Activated gamma-delta T cell treated with anti-CD3 and anti-CD28 coated beads, Interleukin-2, amount 50 U/mL, for 16 hours (primary cell): ENCODE results near the gene PODNL1.
"Not testable (repeated sequence)": the region's sequence is repeated elsewhere in the genome, so short reads cannot be mapped to it uniquely, and the experiment has no call there.

Experiments
- DNase-seq: peaks from one replicate; pipeline ENCODE4 v3.0.0-alpha.2; 2020; ENCODE audit warnings: low read depth

Gene PODNL1

DNA sequence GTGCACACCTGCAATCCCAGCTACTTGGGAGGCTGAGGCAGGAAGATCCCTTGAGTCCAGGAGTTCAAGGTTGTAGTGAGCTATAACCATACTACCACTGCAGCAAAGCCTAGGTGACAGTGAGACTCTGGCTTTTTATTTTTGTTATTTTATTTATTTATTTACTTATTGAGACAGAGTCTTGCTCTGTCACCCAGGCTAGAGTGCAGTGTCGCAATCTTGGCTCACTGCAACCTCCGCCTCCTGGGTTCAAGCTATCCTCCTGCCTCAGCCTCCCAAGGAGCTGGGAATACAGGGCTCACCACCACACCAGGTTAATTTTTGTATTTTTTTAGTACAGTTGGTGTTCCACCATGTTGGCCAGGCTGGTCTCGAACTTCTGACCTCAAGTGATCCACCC lies 35.3 kb upstream of the PODNL1 start:
- DNase-seq: not testable (repeated sequence)

DNA sequence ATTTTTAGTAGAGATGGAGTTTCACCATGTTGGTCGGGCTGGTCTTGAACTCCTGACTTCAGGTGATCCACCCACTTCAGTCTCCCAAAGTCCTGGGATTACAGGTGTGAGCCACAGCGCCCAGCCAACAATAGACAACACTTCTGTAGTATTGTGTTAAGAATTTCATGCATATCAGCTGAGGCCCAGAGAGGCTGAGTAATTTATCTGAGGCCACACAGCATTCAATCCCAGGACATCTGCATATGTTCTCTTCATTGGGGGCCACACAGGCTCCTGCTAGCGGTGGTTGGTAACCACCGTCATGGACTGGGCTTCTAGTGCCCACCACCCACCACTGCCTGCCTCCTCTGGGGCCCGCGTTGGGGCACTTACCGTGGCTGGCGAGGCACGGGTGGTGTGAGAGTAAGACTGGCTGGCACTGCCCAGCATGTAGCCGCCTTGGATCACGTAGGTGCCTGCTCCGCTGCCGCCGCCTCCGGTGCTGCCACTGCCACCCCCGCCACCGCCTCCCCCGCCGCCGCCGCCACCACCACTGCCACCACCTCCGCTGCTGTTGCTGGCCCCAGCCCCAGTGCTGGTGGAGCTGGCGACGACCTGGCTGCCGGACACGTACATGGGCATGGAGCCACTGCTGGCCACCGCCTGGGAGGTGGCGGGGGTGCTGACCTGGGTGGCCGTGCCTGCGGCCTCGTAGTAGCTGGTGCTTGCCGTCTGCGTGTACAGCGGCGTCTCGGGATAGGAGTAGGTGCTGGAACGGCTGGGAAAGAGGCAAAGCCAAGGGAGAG lies 34.3 kb upstream of the PODNL1 start:
- no peak for DNase-seq

DNA sequence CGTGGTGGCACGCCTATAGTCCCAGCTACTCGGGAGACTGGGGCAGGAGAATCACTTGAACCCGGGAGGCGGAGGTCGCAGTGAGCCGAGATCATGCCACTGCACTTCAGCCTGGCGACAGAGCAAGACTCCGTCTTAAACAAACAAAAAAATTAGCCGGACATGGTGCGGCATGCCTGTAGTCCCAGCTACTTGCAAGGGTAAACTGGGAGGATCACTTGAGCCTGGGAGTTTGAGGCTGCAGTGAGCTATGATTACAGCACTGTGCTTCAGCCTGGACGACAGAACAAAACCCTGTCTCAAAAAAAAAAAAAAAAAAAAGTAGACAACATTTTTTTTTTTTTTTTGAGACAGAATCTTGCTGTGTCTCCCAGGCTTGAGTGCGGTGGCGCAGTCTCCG lies 33.7 kb upstream of the PODNL1 start:
- not testable (repeated sequence) for DNase-seq

DNA sequence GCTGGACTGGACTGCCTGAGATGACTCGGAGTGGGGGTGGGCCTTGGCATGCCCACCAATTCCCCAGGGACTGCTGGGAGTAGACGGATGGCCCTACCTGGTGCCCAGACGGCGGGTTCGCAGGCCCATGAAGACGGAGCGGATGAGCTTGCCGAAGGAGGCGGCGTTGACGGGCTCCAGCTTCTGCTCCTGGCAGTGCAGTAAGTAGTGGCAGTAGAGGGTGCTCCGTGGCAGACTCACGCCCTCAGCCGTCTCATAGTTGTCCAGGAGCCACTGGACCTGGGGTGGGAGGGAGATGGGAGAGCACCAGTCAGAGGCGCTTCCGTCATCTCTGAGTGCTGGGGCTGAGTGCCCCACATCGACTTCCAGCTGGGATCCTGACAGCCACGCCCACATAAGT lies 31.7 kb upstream of the PODNL1 start:
- DNase-seq: no peak

DNA sequence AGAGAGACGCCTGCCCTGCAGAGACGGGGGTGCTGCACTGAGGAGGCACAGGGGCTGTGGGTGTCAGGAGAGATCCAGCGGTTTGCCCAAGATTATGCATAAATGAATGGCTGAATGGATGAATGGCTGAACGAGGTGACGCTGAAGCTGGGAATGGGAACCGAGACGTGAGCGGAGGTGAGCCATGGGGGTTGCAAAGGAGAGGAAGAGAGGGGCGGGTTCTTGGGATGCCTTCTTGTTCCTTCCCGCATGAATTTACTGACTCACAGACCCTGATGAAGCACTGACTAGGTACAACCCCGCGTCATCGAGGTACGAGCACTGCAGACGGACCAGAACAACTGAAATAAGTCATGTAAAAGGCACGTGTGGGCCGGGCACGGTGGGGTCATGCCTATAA lies 30.8 kb upstream of the PODNL1 start:
- no peak for DNase-seq

DNA sequence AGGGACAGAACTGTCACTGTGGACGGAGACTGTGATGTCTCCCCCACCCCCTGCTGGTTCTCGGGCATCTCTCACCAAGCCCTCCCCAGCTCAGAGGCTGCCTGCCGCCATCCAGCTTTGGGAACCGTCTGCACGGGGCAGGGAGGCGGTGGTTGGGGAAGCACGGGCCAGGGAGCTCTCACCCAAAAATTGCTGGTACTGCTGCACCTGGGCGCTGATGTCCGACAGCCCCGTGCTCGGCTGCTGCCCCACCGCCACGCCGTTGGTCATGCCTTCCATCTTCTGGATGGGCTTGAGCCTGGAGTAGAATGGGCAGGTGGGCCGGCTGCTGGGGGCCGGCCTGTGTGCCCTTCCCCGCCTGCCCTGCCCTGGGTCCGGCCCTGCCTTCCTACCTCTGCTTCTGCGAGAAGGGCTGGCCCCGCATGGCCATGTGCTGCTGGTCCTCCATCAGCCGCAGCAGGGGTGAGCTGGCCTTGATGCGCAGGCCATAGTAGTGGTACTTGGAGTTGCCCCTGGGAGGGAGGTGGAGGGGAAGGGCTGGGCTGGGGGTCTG lies 30.2 kb upstream of the PODNL1 start:
- no peak for DNase-seq

DNA sequence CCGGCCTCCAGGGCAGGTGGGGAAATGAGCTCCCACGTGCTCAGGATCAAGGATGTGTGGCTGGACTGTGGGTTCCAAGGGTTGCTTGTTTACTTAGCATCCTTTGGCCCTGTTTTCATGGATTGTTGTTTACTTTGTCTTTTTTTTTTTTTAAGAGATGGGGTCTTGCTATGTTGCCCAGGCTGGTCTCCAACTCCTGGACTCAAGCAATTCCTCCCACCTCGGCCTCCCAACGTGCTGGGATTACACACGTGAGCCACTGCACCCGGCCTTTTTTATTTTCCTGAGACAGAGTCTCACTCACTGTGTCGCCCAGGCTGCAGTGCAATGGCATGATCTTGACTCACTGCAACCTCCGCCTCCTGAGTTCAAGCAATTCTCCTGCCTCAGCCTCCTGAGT lies 29.0 kb upstream of the PODNL1 start:
- not testable (repeated sequence) for DNase-seq

DNA sequence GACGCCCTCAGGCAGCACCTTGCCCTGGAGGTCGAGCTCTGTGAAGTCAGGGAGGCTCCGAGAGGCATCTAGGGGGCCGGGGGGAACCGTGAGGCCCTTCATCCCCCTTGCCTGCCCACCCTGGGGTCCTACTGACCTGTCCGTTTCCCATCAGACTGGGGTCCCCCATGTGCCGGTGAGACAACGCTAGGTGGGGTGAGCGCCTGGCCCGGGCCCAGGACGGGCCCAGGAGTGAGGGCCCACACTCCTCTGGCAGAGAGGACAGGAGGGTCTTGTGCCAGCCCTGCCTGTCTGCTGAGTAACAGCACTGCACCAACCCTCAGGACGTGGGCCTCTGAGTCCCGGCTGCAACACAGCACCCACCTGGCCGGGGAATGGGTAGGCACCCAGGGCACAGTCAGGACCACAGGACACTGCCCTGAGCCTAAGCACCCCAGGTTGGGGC lies 28.5 kb upstream of the PODNL1 start:
- no peak for DNase-seq

DNA sequence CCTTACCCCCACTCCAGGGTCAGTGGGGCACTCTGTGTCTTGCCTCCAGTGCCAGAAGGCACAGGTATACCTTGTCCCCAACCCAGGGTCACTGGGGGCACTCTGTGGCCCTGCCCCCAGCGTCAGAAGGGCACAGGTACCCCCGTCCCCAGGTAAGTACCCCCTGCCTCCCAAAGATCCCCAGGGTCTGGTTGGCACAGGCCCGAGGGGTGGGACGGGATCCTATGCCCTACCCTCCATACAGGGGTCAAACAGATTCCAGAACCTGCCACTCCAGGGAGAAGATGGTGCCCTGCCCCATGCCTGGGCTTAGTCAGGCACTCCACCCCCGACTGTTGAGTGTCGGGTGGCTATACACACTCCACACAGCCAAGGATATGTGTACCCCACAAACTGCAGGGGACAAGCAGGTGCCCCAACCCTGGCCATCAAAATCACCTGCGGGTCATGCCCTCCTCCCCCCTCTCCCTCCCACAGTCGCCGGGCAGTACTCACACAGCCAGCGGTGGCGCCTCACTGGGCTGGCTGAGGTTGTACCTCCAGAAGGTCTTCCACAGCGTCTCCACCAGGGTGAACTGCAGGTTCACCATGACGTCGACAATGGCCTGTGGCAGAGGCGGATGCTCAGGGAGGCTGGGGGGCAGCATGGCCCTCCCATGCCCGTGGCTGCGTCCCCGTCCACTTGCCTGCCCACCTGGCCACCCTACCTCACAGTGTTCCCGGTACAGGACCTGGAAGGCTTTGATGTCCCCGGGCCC lies 27.9 kb upstream of the PODNL1 start:
- no peak for DNase-seq

DNA sequence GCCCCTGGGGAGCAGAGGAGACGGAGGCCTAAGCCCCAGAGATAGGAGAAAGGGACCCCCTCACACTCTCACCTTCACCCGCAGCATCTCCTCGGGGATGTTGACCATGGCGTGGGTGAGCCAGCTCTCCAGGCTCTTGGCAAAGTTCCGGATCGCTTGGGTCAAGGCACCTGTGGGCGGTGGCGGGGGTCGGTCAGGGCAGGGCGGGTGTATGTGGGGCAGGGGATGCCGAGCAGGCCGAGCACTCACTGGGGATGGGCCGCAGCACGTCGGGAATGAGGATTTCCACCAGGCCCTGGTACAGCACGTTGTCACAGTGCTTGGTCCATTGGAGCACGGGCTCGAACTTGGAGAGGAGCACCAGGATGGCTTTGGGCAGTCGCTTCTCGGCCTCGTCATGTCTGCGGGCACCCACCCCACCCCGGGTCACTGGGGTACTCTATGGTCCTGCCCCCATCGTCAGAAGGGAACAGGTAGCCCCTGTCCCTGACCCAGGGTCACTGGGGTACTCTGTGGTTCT lies 27.2 kb upstream of the PODNL1 start:
- no peak for DNase-seq

DNA sequence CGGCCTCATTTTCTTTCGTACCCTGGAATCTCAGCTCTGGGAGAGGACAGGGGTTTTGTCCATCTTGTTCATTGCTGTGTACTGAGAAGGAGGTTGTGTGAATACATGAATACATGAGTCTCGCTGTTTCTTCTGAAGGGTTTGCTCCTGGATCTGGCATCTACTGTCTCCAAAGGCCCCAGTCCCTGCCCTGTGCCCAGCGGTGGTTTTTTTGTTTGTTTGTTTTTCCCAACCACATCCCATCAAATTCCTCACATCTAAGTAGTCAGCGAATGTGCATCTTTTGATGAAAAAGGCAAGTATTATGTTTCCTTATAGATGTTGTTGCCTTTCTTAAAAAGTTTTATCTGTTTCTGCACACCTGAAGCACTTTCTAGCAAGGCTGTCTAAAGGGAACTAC lies 26.6 kb upstream of the PODNL1 start:
- DNase-seq: no peak

DNA sequence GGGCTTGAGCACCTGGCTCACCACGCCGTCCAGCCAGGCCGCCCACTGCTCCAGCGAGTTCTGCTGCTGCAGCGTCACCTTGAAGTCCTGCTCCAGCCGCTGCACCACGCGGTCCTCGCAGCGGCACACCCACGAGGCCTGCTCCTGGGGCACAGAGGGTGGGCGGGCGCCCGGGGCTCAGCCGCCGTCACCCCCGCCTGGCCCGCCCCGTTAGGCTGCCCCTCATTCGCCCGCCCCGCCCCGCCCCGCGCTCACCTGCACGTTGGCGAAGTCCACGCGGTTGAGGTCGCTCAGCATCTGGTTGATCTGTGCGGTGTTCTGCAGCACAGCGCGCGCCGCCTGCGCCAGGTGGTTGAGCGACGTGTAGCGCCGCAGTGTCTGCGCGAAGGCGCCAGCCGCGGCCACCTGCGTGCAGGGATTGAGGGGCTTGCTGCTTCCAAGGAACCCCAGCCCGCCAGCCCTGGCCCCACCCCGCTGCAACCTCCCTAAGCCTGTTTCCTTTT lies 25.4 kb upstream of the PODNL1 start:
- DNase-seq: no peak

DNA sequence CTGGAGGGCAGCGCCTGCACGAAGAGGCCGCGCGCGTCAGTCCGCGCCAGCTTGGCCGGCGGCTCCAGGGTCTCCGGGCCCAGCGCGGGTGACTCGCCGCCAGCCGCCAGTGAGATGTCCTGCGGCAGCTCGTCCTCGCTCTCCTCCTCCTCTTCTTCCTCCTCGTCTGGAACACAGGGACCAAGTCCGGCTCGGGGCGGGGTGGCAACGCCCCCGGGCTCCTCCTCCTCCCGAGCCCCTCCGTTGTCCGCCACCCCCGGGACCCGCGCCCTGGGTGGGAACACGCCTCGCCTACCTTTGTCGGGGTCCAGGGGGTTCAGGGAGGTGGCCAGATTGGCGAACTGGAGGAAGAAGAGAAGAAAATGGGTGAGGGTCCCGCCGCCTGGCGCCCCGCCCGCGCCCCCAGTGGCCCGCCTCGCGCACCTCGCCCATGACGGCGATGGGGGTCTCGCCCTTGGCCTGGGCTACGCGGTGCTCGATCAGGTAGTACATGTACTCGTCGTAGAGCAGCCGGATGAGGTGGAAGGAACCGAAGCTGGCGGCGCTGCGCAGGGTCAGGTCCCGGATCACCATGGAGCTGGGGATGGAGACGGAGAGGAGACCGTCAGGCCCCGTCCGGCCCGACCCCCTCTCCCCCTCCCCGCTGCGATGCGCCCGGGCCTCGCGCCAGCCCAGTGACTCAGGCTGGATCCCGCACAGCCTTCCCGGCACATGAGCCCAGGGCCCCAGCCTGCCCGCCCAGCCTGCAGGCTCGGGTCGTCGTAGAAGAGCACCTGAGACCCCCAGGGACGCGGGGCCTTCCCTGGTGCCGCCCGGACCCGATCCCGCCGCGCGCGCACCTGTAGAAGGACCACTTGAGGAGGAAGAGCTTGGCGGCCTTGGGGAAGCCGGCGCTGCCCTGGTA lies 24.7 kb upstream of the PODNL1 start:
- DNase-seq: no peak

DNA sequence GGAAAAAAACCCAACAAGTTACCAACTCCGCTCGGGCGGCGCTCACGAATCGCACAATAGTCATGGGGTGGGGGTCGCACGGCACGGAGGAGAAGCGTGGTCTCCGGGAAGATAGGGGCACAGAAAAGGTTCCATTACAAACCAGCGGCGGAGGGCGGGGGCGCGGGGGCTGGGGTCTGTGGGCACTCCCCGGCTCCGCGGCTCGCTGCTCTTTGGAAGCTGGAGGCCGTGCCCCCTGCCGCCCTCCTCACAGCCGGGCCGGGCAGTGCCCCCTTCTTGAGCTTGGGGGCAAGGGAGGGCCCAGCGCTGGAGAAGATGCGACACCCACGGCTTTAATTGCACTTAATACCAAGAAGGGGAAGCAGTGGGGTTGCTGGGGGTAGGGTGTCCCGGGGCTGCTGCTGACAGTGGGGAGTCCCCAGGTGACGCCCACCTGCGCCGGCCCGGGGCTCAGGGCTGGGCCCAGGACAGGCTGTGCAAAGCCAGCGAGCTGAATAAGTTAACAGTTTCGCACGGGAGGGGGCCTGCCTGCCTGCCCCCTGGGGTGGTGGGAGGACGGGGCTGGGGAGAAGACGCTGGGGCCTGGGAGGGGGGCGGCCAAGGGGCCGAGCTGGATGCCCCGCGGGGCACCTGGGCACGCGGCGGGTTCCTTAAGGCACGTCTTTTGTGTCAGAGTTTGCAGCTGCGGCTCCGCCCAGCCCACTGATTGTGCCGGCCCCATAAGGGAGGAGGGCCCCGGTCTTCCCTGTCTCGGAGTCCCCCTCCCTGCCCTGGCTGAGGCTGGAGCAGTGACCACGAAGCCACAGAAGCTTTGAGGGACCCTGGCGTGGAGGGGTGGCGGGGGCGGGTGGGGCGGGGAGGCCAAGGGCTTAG lies 23.8 kb upstream of the PODNL1 start:
- DNase-seq: no peak

DNA sequence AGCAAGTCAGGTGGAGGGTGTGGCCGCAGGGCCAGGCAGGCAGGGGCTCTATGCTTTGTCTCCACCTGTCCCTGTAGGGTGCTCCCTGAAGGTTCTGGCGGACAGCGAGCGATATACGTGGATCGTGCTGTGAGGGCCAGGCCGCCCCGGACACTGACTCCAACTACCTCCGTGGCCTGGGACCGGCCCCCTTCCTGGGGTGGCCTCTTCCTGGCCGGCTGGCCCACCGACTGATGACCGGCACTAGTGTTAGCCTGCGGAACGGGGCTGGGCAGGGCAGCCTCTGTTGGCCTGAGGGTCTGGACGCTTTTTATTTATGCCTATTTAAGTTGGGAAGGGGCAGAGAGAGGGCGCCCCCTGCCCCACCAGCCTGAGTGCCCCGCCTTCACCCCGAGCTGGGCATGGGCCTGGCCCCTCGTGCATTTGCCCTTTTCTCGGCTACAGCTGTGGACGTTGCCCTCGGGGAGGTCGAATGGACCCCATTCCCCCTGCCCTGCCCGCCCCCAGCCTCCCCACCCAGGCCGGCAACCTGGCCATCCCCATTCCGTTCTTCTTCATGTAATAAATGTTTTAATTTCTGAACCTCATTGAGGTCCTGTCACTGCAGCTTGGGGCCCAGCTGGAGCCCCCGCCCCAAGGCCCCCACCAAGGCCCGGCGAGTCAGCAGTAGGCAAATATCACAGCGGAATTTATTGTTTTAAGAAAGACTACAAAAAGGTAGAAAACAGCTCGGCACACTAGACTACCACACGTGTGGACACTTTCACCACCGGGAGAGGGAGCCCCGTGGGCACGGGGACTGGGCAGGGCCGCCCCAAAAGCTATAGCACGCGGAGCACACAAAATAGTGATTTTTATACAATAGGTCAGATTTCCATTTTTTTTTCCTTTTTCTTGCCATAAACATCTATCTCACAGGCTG lies 22.9 kb upstream of the PODNL1 start:
- no peak for DNase-seq

DNA sequence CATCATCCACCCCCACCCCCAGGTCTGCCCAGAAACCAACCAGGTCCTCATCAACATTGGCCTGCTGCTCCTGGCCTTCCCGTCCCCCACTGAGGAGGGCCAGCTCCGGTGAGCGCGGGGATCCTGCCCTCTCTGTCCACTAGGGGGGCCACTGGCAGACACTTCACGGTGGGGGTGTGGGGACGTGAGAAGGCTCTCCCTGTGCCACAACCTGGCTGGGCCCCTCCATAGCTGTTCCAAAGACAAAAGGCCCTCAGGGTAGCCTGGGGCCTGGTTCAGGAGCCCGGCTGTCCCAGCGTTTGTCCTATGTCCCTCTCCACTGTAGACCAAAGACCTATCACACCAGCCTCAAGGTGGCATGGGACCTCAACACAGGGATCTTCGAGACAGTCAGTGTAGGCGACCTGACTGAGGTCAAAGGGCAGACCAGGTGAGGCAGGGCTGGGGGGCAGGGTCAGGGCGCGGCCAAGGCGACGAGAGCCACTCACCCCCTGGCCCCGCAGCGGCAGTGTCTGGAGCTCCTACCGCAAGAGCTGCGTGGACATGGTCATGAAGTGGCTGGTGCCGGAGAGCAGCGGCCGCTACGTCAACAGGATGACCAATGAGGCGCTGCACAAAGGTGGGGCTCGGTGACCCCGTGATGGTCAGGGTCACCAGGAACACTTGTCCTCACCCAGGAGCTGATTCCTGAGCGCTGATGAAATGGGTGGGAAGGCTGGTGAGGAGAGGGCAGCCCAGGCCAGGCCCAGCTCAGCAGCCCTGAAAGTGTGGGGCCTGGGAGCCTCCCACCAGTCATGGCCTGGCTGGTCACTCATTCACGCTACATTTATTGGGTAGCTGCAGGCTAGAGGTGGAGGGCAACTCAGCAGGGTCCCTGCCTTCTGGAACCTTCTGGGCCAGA lies 22.0 kb upstream of the PODNL1 start:
- no peak for DNase-seq

DNA sequence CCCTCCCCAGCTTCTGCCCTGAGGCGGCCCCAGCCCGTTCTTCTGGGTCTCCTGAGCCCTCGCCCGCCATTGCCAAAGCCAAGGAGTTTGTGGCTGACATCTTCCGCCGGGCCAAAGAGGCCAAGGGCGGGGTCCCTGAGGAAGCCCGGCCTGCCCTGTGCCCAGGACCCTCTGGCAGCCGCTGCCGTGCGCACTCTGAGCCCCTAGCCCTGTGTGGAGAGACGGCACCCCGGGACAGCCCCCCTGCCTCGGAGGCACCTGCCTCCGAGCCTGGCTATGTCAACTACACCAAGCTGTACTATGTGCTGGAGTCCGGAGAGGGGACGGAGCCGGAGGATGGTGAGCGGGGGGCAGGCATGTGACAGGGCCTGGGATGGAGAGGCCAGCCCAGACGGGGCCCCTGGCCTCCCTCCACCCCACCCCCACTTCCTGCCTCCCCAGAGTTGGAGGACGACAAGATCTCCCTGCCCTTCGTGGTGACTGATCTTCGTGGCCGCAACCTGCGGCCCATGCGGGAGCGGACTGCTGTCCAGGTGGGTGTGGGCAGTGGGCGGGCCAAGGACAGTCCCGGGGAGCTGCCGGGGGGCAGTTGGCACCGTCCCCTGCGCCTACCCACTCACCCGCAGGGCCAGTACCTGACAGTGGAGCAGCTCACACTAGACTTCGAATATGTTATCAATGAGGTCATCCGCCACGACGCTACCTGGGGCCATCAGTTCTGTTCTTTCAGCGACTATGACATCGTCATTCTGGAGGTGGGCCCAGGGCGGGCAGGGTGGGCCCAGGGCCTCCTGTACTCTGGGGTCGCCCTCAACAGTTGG lies 21.1 kb upstream of the PODNL1 start:
- DNase-seq: no peak

DNA sequence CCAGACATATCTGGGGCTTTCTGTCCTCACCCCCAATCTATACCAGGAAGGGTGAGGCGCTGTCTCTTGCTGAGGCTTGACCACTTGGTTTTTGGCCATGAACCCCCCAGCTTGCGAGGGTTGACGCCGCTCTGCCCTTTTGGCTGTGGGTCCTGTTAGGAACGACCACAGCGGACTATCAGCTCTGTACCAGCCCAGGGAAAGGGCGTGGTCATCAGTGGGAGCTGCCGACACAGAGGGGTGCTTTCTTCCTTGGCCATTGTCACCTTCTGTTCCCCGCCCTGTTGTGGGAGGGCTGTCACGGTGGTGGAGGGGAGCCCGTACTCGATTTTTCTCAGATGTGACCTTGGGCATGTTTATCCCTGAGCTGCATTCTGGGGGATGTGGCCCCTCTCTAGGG lies 19.8 kb upstream of the PODNL1 start:
- DNase-seq: no peak
